Neural progenitor cell (in vitro differentiated cells): Measurements from ENCODE around the gene TMEM250. TPM values are rescaled to one million over a fixed set of nuclear protein-coding genes. Genes with fewer than 3 reads are reported as not detected.

Experiments used
- DNase-seq: peaks from one replicate; pipeline ENCODE4 v3.0.0-alpha.2; 2016; ENCODE audit warnings: low spot score
- H2AFZ ChIP-seq: fragments of 200-600 bp; sonication (generic); replicated peaks from 2 replicates; pipeline ENCODE4 v1.6.1; 2016; ENCODE audit warnings: antibody characterized with exemption
- H3F3A ChIP-seq: fragments of 200-600 bp; sonication (generic); 2 replicates; pipeline ENCODE4 v1.6.1; 2016; ENCODE audit warnings: antibody characterized with exemption, low read depth
- H3K27ac ChIP-seq: fragments of 200-600 bp; sonication (generic); 2 replicates; pipeline ENCODE4 v1.5.1; 2016; ENCODE audit warnings: mild to moderate bottlenecking
- H3K27me3 ChIP-seq: fragments of 200-600 bp; sonication (generic); 2 replicates; pipeline ENCODE4 v1.6.1; 2016; ENCODE audit warnings: mild to moderate bottlenecking, moderate library complexity
- H3K36me3 ChIP-seq: fragments of 200-600 bp; sonication (generic); 2 replicates; pipeline ENCODE4 v1.5.1; 2016
- H3K4me1 ChIP-seq: fragments of 200-600 bp; sonication (generic); 2 replicates; pipeline ENCODE4 v1.6.1; 2016; ENCODE audit warnings: mixed run types
- H3K4me2 ChIP-seq: fragments of 200-600 bp; sonication (generic); 2 replicates; pipeline ENCODE4 v1.6.1; 2016
- H3K4me3 ChIP-seq: fragments of 200-600 bp; sonication (generic); 2 replicates; pipeline ENCODE4 v1.5.1; 2016
- H3K79me2 ChIP-seq: fragments of 200-600 bp; sonication (generic); 2 replicates; pipeline ENCODE4 v1.6.1; 2016; ENCODE audit warnings: low read depth
- H3K9ac ChIP-seq: fragments of 200-600 bp; sonication (generic); 2 replicates; pipeline ENCODE4 v1.6.1; 2016
- H3K9me3 ChIP-seq: fragments of 200-600 bp; sonication (generic); 2 replicates; pipeline ENCODE4 v1.5.1; 2016; ENCODE audit warnings: low read depth
- H4K20me1 ChIP-seq: fragments of 200-600 bp; sonication (generic); 2 replicates; pipeline ENCODE4 v1.6.1; 2016; ENCODE audit warnings: low read depth
- H3K27ac Mint-ChIP-seq: 3 replicates; pipeline ENCODE4 v1.8.0; 2021; ENCODE audit warnings: mixed read lengths
- H3K27me3 Mint-ChIP-seq: 2 replicates; pipeline ENCODE4 v1.8.0; 2022; ENCODE audit warnings: low read depth, mild to moderate bottlenecking, inconsistent platforms, moderate library complexity, mixed read lengths; ENCODE audit not compliant: insufficient read depth
- H3K36me3 Mint-ChIP-seq: 3 replicates; pipeline ENCODE4 v1.8.0; 2021; ENCODE audit warnings: mixed read lengths
- H3K4me1 Mint-ChIP-seq: 3 replicates; pipeline ENCODE4 v1.8.0; 2021; ENCODE audit warnings: mixed read lengths
- H3K4me3 Mint-ChIP-seq: 3 replicates; pipeline ENCODE4 v1.8.0; 2021; ENCODE audit warnings: mild to moderate bottlenecking, moderate library complexity, mixed read lengths
- H3K9me3 Mint-ChIP-seq: 3 replicates; pipeline ENCODE4 v1.8.0; 2020; ENCODE audit warnings: mixed read lengths
- CTCF ChIP-seq: fragments of 200-600 bp; sonication (generic); IDR thresholded peaks from 2 replicates; pipeline ENCODE4 v1.5.1; 2017; ENCODE audit warnings: antibody characterized with exemption, mild to moderate bottlenecking
- EZH2 ChIP-seq: fragments of 200-600 bp; sonication (generic); IDR thresholded peaks from 2 replicates; pipeline ENCODE4 v1.6.1; 2017; ENCODE audit warnings: antibody characterized with exemption, mild to moderate bottlenecking, moderate library complexity
- EZH2phosphoT487 ChIP-seq: fragments of 200-600 bp; sonication (generic); IDR thresholded peaks from 2 replicates; pipeline ENCODE4 v1.6.1; 2017; ENCODE audit warnings: antibody characterized with exemption
- total RNA-seq: library from RNA; depleted of rRNA; stranded (reverse); fragments of >200 nt; gene quantifications from 2 replicates; pipeline ENCODE4 v1.2.3, GENCODE V29; 2015; ENCODE audit warnings: low replicate concordance

TMEM250 gene
- total RNA-seq, 1 donor from 2014 or later, result 16.3 TPM

- no peak overlapping the region for H3K4me3 ChIP-seq
- Mint-ChIP-seq H3K4me3 (peak overlapping the region; percentile 22), H3K27ac (no peak overlapping the region), H3K9me3 (no peaks in the 10 kb centered on the region), H3K36me3 (no peaks in the 10 kb centered on the region), H3K4me1 (peaks cover 12% of the 10 kb centered on the region), H3K27me3 (peaks cover 16% of the 10 kb centered on the region)
- no peak overlapping the region for H3K27ac ChIP-seq
- H3K36me3 ChIP-seq, result no peaks in the 10 kb centered on the region
- H3K27me3 ChIP-seq, result peaks cover 45% of the 10 kb centered on the region
- H4K20me1 ChIP-seq, result peaks cover 18% of the 10 kb centered on the region
- no peaks in the 10 kb centered on the region for H3K9me3 ChIP-seq
- no peak overlapping the region for H3K4me2 ChIP-seq
- no peak overlapping the region for H2AFZ ChIP-seq
- H3K9ac ChIP-seq, result no peak overlapping the region
- peaks cover 3% of the 10 kb centered on the region for H3K79me2 ChIP-seq
- DNase-seq, result no peak
- H3K4me1 ChIP-seq, result peaks cover 21% of the 10 kb centered on the region
- peaks cover 36% of the 10 kb centered on the region for H3F3A ChIP-seq
- TF ChIP-seq EZH2 (no peak), EZH2phosphoT487 (no peak), CTCF (no peak)
Measured at GRCh38 chr9:136098210-136098609, 20.5 kb downstream of the TMEM250 start.

DNA sequence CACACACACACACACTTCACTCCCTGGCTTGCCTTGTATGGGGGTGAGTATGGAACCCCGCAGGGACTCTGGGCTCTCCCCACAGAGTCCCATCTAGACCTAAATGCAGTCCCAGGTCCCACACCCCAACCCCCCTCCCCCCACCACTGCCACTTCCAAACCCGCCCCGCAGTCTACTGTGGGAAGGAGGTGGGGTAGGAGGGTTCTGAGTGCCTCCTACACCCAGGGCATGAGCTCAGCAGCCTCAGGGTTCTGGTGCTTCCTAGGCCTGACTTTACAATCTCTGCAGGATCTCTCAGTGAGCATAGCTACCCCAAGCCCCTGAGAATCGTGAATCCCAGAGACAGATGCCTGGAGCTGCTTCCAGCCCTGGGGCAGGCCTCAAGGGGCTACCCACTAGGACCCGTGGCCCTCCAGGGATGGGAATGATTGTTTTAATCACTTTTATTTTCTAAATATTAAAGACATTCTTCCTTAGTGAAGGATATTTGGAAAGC, 22.1 kb downstream of the TMEM250 start:
- H3K4me2 ChIP-seq, result no peak overlapping the region

DNA sequence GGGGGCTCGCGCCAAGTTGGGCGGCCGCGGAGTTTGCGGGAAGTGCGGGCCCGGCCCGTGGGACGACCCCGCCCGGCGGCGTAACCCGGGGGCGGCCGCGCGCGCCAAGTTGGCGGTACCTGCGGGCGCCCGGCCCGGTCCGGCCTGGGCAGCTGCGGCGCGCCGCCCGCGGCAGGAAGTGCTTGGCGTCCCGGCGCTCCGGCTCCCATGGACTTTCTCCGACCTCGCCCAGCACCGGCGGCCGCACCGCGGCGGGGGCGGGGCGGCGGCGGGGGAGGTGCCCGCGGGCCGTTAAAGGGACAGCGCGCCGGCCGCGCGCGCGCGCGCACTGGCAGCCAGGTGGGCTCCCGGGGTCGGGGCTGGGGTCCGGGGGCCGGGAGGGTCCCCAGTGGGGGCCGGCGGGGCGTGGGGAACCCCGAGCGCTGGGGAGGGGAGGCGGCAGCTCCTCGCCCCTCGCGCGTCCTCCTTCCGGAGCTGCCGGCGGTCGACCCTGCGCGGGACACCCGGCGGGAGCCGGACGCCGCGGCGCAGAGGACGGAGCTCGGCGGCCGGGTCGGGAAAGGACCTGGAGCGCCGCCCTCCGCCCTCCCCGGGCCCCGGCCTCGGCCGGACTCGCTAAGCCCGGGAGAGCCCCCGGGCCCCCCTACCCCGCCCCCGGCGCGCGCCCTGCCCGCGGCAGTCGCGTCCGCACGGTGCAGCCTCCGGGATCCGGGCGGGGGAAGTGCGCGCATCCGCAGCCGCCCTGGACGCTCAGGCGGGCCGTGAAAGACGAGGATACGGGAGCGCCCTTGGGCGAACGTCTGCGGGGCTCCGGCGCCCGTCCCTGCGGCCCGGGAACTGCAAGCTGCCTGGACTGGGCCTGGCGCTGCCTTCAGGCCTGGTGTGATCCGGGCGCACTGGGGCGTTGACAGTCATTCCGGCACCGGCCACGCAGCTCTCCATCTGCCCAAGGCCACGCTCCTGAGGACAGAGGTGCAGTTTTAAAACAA, 23.3 kb downstream of the TMEM250 start, which contains the start of gene NACC2:
NACC2 (minus strand) TSS at position 220 of the 989 bp plus-strand sequence. CDS start 44,768 bp downstream, outside the sequence.
- Histone ChIP-seq H3K4me2 (peak within 1 kb of the TSS; percentile 98), H2AFZ (peak within 1 kb of the TSS; percentile 68), H3K36me3 (no peaks in the 10 kb centered on the region), H3K9me3 (no peaks in the 10 kb centered on the region), H3K79me2 (peaks cover 3% of the 10 kb centered on the region), H3K4me3 (peak within 1 kb of the TSS; percentile 75), H3K4me1 (peaks cover 36% of the 10 kb centered on the region), H3F3A (peaks cover 33% of the 10 kb centered on the region), H3K27me3 (peaks cover 45% of the 10 kb centered on the region), H4K20me1 (peaks cover 44% of the 10 kb centered on the region), H3K9ac (no peak within 1 kb of the TSS), H3K27ac (no peak within 1 kb of the TSS)
- peaks cover 18% of the 10 kb centered on the region for H3K4me1 Mint-ChIP-seq
- no peak within 1 kb of the TSS for H3K27ac Mint-ChIP-seq
- peak; percentile 79 for DNase-seq
- peak within 1 kb of the TSS; percentile 80 for H3K4me3 Mint-ChIP-seq
- TF ChIP-seq EZH2 (no peak), CTCF (no peak), EZH2phosphoT487 (no peak)
- H3K36me3 Mint-ChIP-seq, result no peaks in the 10 kb centered on the region
- H3K9me3 Mint-ChIP-seq, result no peaks in the 10 kb centered on the region
- H3K27me3 Mint-ChIP-seq, result peaks cover 14% of the 10 kb centered on the region

More for the DNA sequence above, 22.1 kb downstream of the TMEM250 start:
- Histone ChIP-seq H2AFZ (no peak overlapping the region), H3K9ac (no peak overlapping the region), H3K27me3 (peaks cover 45% of the 10 kb centered on the region), H3K4me1 (peaks cover 31% of the 10 kb centered on the region), H4K20me1 (peaks cover 34% of the 10 kb centered on the region), H3K79me2 (peaks cover 3% of the 10 kb centered on the region), H3F3A (peaks cover 38% of the 10 kb centered on the region), H3K36me3 (no peaks in the 10 kb centered on the region), H3K4me3 (no peak overlapping the region), H3K9me3 (no peaks in the 10 kb centered on the region), H3K27ac (no peak overlapping the region)
- peaks cover 16% of the 10 kb centered on the region for H3K27me3 Mint-ChIP-seq
- peaks cover 16% of the 10 kb centered on the region for H3K4me1 Mint-ChIP-seq
- H3K27ac Mint-ChIP-seq, result no peak overlapping the region
- no peaks in the 10 kb centered on the region for H3K9me3 Mint-ChIP-seq
- DNase-seq, result no peak
- TF ChIP-seq EZH2 (no peak), EZH2phosphoT487 (no peak), CTCF (no peak)
- no peaks in the 10 kb centered on the region for H3K36me3 Mint-ChIP-seq
- H3K4me3 Mint-ChIP-seq, result peak overlapping the region; percentile 75
